Coronary artery (tissue), 2 donors: ENCODE measurements around the gene C1orf226.

Source experiments
- DNase-seq: peaks from one replicate; pipeline ENCODE4 v3.0.0-alpha.2; 2017; ENCODE audit warnings: low spot score
- H3K27ac ChIP-seq, 2 donors: fragments of 200-600 bp; sonication (generic); one replicate each; pipeline ENCODE4 v1.5.1; 2016 to 2019
- H3K4me3 ChIP-seq: fragments of 200-600 bp; sonication (generic); 2 replicates; pipeline ENCODE4 v1.5.1; 2016; ENCODE audit warnings: mild to moderate bottlenecking, moderate library complexity
- TF ChIP-seq, protein P1 (sequence below): fragments of 200-600 bp; sonication (generic); IDR thresholded peaks from one replicate; pipeline ENCODE4 v1.5.1; 2019; ENCODE audit warnings: antibody characterized with exemption

The C1orf226 gene

DNA sequence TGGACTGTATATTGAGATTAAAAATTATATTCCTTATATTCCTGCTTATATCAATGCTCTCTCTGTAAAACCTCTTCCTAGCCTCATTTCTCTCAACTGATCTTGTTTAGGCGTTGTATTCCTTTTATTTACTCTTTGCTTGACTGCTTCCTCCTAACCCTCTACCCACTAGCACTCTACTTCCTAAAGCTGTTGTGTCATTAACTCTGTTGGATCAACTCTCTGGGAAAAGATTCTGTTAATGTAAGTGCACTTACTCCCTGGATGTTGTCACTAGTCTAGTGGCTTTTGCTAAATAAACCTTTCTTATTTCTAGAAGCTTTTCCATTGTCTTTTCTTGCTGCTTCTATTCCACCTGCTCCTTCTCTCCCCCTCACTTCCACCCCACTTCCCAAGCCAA is 11.4 kb upstream of the C1orf226 start:
- TF ChIP-seq, protein P1, sequence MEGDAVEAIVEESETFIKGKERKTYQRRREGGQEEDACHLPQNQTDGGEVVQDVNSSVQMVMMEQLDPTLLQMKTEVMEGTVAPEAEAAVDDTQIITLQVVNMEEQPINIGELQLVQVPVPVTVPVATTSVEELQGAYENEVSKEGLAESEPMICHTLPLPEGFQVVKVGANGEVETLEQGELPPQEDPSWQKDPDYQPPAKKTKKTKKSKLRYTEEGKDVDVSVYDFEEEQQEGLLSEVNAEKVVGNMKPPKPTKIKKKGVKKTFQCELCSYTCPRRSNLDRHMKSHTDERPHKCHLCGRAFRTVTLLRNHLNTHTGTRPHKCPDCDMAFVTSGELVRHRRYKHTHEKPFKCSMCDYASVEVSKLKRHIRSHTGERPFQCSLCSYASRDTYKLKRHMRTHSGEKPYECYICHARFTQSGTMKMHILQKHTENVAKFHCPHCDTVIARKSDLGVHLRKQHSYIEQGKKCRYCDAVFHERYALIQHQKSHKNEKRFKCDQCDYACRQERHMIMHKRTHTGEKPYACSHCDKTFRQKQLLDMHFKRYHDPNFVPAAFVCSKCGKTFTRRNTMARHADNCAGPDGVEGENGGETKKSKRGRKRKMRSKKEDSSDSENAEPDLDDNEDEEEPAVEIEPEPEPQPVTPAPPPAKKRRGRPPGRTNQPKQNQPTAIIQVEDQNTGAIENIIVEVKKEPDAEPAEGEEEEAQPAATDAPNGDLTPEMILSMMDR = no peak
- DNase-seq = no peak
- no peak overlapping the region for H3K4me3 ChIP-seq
- H3K27ac ChIP-seq = no peak overlapping the region

DNA sequence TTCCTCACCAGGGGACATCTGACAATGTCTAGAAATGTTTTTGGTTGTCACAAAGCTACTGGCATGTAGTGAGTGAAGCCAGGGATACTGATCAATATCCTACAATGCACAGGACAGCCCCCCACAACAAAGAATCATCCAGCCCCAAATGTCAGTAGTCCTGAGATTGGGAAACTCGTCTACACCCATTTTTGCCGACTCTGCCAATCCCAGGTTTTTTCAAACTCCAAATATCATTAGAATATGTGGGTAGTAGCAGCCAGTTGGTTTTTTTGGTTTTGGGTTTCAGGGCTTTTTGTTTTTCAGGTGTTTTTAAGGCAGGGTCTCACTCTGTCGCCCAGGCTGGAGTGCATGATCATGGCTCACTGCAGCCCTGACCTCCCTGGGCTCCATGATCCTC is 10.8 kb upstream of the C1orf226 start:
- no peak for DNase-seq
- TF ChIP-seq, protein P1 = no peak
- H3K27ac ChIP-seq = no peak overlapping the region
- H3K4me3 ChIP-seq = no peak overlapping the region

DNA sequence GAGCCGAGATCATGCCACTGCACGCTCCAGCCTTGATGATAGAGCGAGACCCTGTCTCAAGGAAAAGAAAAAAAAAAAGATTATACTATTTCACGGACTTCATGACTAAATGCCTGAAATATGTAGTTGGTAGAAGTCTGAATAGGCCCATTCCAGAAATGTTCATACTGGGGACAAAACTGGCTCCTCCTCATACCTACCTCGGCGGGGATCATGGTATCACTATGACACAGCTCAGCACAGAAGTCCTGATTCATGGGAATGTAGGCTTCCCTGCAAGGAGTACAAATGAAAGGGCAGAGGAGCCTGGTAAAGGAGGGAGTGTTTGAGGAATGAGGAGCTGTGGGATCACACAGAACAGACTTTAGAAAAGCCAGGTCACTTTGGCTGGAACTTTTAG is 9.9 kb upstream of the C1orf226 start:
- DNase-seq = no peak
- no peak overlapping the region for H3K4me3 ChIP-seq
- TF ChIP-seq, protein P1 = no peak
- no peak overlapping the region for H3K27ac ChIP-seq

DNA sequence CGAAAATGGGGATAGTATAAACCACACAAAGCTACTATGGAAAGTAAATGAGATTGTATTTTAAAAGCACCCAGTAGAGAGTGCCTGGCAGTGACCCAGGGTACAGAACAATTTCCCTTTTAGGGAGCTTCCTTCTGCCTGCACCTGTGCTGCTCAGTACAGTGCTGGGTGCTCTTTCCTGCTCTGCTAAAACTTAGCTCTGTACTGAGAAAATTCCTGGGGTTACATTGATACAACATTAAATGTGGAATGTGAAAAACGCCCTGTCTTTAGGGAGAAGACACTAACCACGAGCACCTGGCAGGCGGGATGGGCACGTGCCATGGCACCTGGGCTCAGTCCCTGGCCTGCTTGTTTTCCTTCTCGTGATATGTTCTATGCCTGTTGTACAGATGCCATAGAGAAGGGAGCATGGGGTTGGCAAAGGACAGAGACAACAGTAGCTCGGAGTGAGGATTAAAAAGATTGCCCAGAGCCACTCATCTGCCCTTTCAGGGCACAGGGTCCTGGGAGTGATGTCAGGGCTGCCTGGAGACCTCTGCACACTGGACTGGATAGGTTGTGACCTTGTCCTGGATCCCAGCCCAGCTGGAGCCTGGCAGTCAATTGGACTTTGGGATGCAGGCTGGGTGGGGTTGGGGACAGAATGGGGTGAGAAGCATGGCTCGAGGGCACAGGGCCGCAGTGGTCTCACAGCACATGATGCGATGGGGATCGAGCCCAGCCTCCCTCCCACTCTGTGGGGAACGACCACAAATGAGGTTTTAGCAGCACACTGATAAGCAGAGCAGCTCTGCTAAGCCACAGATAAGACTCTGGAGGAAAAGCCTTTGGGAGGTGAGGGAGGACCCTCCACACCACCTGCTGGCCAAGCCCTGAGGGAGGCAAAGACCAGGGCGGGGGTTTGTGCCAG is 9.1 kb upstream of the C1orf226 start:
- no peak overlapping the region for H3K27ac ChIP-seq
- no peak for DNase-seq
- TF ChIP-seq, protein P1 = no peak
- H3K4me3 ChIP-seq = no peak overlapping the region

GRCh38 chr1:162373072-162373427 is 8.5 kb upstream of the C1orf226 start:
- Histone ChIP-seq H3K4me3 (no peak overlapping the region), H3K27ac (no peak overlapping the region)
- TF ChIP-seq, protein P1 = no peak
- no peak for DNase-seq

- DNase-seq = no peak
- Histone ChIP-seq H3K4me3 (no peak overlapping the region), H3K27ac (no peak overlapping the region)
- TF ChIP-seq, protein P1 = no peak
Observed at GRCh38 chr1:162373541-162374260, 7.8 kb upstream of the C1orf226 start.
